ENCODE measurements around the gene RASAL1. TPM values are rescaled to one million over a fixed set of nuclear protein-coding genes. Genes with fewer than 3 reads are reported as not detected.

The RASAL1 gene
- total and polyA plus RNA-seq, 2 experiments from 2014 or later, result 2.7 to 8.2 TPM

DNA sequence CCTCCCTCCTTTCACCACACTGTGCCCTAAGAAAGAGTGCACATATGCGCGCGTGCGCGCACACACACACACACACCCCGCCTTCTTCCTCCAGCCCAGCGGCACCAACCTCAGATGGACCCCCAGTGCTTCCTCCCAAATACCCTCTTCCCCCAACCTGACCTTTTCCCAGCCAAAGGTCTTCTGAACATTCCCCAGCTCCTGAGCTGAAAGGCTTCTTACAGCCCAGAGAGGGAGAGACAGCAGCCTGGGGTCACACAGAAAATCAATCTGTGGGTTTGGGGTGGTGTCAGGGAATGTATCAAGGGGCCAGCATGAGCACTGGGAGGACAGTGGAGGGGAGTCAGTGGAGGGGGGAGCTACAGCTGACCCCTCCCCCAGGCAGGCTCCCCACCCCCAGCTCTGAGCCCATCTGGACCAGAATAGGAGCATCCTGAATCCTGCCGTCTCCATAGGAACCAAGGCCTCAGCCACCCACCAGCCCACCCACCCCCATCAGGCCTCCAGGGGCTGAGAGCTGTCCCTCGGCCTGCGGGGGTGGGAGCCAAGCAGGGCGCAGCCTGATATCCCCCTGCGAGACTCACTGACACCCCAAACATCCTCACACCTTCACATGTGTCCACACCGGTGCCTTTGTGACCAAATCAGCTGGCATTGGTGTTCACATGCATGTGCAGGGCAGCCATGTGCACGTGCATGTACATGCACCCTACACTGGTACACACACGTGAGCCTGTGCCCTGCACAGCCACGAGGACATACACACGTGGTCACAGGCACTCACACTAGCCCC is 5.7 kb downstream of the RASAL1 start (continued):
- TF ChIP-seq, protein P1, sequence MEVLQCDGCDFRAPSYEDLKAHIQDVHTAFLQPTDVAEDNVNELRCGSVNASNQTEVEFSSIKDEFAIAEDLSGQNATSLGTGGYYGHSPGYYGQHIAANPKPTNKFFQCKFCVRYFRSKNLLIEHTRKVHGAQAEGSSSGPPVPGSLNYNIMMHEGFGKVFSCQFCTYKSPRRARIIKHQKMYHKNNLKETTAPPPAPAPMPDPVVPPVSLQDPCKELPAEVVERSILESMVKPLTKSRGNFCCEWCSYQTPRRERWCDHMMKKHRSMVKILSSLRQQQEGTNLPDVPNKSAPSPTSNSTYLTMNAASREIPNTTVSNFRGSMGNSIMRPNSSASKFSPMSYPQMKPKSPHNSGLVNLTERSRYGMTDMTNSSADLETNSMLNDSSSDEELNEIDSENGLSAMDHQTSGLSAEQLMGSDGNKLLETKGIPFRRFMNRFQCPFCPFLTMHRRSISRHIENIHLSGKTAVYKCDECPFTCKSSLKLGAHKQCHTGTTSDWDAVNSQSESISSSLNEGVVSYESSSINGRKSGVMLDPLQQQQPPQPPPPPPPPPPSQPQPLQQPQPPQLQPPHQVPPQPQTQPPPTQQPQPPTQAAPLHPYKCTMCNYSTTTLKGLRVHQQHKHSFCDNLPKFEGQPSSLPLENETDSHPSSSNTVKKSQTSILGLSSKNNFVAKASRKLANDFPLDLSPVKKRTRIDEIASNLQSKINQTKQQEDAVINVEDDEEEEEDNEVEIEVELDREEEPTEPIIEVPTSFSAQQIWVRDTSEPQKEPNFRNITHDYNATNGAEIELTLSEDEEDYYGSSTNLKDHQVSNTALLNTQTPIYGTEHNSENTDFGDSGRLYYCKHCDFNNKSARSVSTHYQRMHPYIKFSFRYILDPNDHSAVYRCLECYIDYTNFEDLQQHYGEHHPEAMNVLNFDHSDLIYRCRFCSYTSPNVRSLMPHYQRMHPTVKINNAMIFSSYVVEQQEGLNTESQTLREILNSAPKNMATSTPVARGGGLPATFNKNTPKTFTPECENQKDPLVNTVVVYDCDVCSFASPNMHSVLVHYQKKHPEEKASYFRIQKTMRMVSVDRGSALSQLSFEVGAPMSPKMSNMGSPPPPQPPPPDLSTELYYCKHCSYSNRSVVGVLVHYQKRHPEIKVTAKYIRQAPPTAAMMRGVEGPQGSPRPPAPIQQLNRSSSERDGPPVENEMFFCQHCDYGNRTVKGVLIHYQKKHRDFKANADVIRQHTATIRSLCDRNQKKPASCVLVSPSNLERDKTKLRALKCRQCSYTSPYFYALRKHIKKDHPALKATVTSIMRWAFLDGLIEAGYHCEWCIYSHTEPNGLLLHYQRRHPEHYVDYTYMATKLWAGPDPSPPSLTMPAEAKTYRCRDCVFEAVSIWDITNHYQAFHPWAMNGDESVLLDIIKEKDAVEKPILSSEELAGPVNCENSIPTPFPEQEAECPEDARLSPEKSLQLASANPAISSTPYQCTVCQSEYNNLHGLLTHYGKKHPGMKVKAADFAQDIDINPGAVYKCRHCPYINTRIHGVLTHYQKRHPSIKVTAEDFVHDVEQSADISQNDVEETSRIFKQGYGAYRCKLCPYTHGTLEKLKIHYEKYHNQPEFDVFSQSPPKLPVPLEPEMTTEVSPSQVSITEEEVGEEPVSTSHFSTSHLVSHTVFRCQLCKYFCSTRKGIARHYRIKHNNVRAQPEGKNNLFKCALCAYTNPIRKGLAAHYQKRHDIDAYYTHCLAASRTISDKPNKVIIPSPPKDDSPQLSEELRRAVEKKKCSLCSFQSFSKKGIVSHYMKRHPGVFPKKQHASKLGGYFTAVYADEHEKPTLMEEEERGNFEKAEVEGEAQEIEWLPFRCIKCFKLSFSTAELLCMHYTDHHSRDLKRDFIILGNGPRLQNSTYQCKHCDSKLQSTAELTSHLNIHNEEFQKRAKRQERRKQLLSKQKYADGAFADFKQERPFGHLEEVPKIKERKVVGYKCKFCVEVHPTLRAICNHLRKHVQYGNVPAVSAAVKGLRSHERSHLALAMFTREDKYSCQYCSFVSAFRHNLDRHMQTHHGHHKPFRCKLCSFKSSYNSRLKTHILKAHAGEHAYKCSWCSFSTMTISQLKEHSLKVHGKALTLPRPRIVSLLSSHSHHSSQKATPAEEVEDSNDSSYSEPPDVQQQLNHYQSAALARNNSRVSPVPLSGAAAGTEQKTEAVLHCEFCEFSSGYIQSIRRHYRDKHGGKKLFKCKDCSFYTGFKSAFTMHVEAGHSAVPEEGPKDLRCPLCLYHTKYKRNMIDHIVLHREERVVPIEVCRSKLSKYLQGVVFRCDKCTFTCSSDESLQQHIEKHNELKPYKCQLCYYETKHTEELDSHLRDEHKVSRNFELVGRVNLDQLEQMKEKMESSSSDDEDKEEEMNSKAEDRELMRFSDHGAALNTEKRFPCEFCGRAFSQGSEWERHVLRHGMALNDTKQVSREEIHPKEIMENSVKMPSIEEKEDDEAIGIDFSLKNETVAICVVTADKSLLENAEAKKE (CRISPR knock-in tag; IDR thresholded peaks at IDR 0.05), result no peak
- TF ChIP-seq ZNF331 (CRISPR knock-in tag; IDR thresholded peaks at IDR 0.05; ENCODE audit: low read depth) (no peak), JUNB (IDR thresholded peaks at IDR 0.05; ENCODE audit: unreplicated experiment) (no peak), CREB1 (CRISPR knock-in tag; IDR thresholded peaks at IDR 0.05; ENCODE audit: low read depth) (no peak), STAT1 (IDR thresholded peaks at IDR 0.05; ENCODE audit: unreplicated experiment) (no peak)
- TF ChIP-seq, protein P2, sequence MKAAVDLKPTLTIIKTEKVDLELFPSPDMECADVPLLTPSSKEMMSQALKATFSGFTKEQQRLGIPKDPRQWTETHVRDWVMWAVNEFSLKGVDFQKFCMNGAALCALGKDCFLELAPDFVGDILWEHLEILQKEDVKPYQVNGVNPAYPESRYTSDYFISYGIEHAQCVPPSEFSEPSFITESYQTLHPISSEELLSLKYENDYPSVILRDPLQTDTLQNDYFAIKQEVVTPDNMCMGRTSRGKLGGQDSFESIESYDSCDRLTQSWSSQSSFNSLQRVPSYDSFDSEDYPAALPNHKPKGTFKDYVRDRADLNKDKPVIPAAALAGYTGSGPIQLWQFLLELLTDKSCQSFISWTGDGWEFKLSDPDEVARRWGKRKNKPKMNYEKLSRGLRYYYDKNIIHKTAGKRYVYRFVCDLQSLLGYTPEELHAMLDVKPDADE (IDR thresholded peaks at IDR 0.05), result no peak

All from GM23338 (cell line).